Common myeloid progenitor, CD34-positive (primary cell): ENCODE data around the gene ARHGAP20.

Source experiments
- CTCF ChIA-PET: fragments of 350-600 bp; sonication (Branson Sonifier 250); formaldehyde crosslinking; loops from one replicate; lab custom pipeline; 2021; ENCODE audit warnings: antibody characterized with exemption; lab: Charles Lee
- POLR2A ChIA-PET: fragments of 350-600 bp; sonication (Branson Sonifier 250); formaldehyde crosslinking; loops from one replicate; lab custom pipeline; 2021; ENCODE audit warnings: antibody characterized with exemption; lab: Charles Lee
- DNase-seq, 3 donors: peaks; one replicate each; pipeline versions ENCODE4 v3.0.0 to v3.0.0-alpha.2; 2013
- H3K27ac ChIP-seq, 2 experiments: 1 replicate in 1 of 2; 2 replicates in 1 of 2; pipeline ENCODE4 v1.7.0; 2013; ENCODE audit warnings: inconsistent platforms in 2 of 2, low read length in 2 of 2, mild to moderate bottlenecking in 2 of 2, low read depth in 1 of 2, moderate library complexity in 1 of 2; ENCODE audit not compliant: severe bottlenecking in 2 of 2, insufficient read depth in 1 of 2, poor library complexity in 1 of 2
- H3K27me3 ChIP-seq, 5 experiments: replicated peaks in 2 of 5; 1 replicate in 3 of 5; 2 replicates in 2 of 5; pipeline versions ENCODE4 v1.6.1 to v1.7.0; 2013; ENCODE audit warnings: low read length in 4 of 5, mild to moderate bottlenecking in 2 of 5, moderate library complexity in 2 of 5, inconsistent platforms in 1 of 5; ENCODE audit not compliant: insufficient read depth in 5 of 5, control insufficient read depth in 4 of 5
- H3K36me3 ChIP-seq, 4 experiments: 1 replicate in 2 of 4; 2 replicates in 2 of 4; pipeline versions ENCODE4 v1.6.1 to v1.7.0; 2013; ENCODE audit warnings: low read length in 3 of 4, control low read depth in 1 of 4, mild to moderate bottlenecking in 1 of 4; ENCODE audit not compliant: control insufficient read depth in 4 of 4, insufficient read depth in 4 of 4
- H3K4me1 ChIP-seq, 4 experiments: 1 replicate in 3 of 4; 2 replicates in 1 of 4; pipeline versions ENCODE4 v1.6.1 to v1.7.1; 2013; ENCODE audit warnings: low read length in 3 of 4, mild to moderate bottlenecking in 3 of 4, control low read depth in 1 of 4, inconsistent platforms in 1 of 4, moderate library complexity in 1 of 4; ENCODE audit not compliant: control insufficient read depth in 4 of 4, insufficient read depth in 4 of 4; ENCODE audit errors: control extremely low read depth in 1 of 4
- H3K4me3 ChIP-seq, 7 experiments: 1 replicate in 4 of 7; 2 replicates in 3 of 7; pipeline versions ENCODE4 v1.5.1 to v1.7.0; 2013; ENCODE audit warnings: mild to moderate bottlenecking in 7 of 7, low read length in 6 of 7, moderate library complexity in 6 of 7, inconsistent platforms in 2 of 7, low read depth in 2 of 7, control low read depth in 1 of 7; ENCODE audit not compliant: insufficient read depth in 4 of 7, control insufficient read depth in 1 of 7; ENCODE audit errors: extremely low read depth in 1 of 7
- H3K9me3 ChIP-seq, 5 experiments: 1 replicate in 4 of 5; 2 replicates in 1 of 5; pipeline versions ENCODE4 v1.6.1 to v1.7.1; 2013; ENCODE audit warnings: low read length in 4 of 5, mild to moderate bottlenecking in 2 of 5, inconsistent platforms in 1 of 5, low read depth in 1 of 5, moderate library complexity in 1 of 5; ENCODE audit not compliant: control insufficient read depth in 4 of 5, insufficient read depth in 2 of 5; ENCODE audit errors: control extremely low read depth in 1 of 5
- WGBS: methylation state at CpG from one replicate; pipeline ENCODE4 v1.1.5; 2013; ENCODE audit not compliant: insufficient coverage; 5-methylcytosine and 5-hydroxymethylcytosine counted together

Gene ARHGAP20

DNA sequence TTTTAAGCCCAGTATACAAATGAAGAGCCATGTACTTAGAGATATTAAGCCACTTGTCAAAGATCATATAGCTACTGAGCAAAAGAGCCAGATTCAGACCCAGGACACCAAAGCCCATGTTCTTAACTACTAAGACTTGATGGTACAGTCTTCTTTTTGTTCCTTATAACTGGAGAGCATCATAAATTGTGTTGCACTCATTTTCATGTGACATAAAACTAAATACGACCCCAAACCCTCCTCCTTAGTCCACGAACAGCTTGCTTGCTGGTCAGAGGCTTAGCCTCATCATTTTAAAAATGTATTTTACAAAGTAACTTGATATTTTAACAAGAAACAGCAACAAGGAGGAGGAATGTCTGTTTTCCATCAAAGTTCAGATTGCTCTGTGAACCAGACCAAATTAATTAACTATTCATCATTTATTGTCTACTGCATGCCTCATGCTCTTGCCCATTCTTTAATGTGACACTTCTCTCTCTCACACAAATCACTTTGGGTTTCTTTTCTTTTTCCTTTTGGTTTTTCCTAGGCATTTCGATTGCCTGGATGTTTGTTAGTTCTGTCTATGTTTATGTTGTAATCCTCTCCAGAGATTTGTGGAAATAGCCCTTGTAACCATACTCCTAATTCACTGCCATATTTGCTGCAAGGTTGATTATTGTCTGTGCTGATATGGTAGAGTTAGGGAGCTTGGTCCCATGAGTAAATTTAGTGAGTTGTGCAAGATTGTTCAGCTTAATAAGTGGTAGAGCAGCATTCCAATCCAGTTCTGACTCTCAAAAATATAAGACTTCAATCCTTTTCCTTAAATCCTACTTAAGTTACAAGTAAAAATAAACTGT is 8.4 kb upstream of the ARHGAP20 start:
- no CpG with 5 or more reads among the region's 3 CpGs for WGBS
- Histone ChIP-seq H3K4me3 (no peak overlapping the region), H3K9me3 (peaks cover 0 to 3% (median 2%) of the 10 kb centered on the region in 5 experiments), H3K4me1 (no peaks in the 10 kb centered on the region), H3K27ac (no peak overlapping the region), H3K36me3 (no peaks in the 10 kb centered on the region), H3K27me3 (peaks cover 0 to 2% (median 0%) of the 10 kb centered on the region in 5 experiments)
- DNase-seq = no peak
- ChIA-PET POLR2A (no interaction called here), CTCF (no interaction called here)

DNA sequence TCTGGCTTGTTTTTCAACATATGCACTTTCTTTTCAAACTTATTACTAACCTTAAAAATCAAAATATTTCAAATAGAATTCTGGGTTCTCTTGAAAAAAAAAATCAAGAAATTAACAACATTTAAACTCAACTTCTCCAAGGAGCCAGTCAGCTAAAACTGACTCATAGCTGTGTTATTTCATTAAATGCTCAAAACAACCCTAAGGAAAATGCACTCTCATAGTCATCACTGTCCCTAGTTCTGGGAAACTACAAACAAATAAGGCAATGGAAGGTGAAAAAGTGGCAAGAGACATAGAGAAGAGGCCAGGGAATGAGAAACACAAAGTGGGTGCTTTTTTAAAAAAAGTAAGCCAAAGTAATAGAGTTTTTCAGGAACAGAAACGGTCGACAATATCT is 4.1 kb upstream of the ARHGAP20 start:
- 95% methylated on average over 2 of the region's 2 CpGs for WGBS
- peaks cover 0 to 3% (median 2%) of the 10 kb centered on the region in 5 experiments for H3K9me3 ChIP-seq
- H3K36me3 ChIP-seq = no peaks in the 10 kb centered on the region
- no peak for DNase-seq
- POLR2A ChIA-PET = no interaction called here
- no peak overlapping the region for H3K4me3 ChIP-seq
- peaks cover 0 to 4% (median 3%) of the 10 kb centered on the region in 5 experiments for H3K27me3 ChIP-seq
- peaks cover 1 to 20% (median 17%) of the 10 kb centered on the region in 4 experiments for H3K4me1 ChIP-seq
- CTCF ChIA-PET = interaction anchor here (0.6 kb wide), 1 partner anchor 430 kb away, joined by 3 read pairs; no protein-coding TSS in a partner anchor
- H3K27ac ChIP-seq = no peak overlapping the region

- Histone ChIP-seq H3K27me3 (peaks cover 2 to 12% (median 10%) of the 10 kb centered on the region in 5 experiments), H3K27ac (no peak overlapping the region), H3K4me3 (no peak overlapping the region), H3K36me3 (no peaks in the 10 kb centered on the region), H3K4me1 (peaks cover 4 to 28% (median 25%) of the 10 kb centered on the region in 4 experiments), H3K9me3 (peaks cover 0 to 3% (median 2%) of the 10 kb centered on the region in 5 experiments)
- no CpG with 5 or more reads among the region's 1 CpG for WGBS
- DNase-seq = no peak
- POLR2A ChIA-PET = no interaction called here
- CTCF ChIA-PET = interaction anchor here (0.6 to 1.1 kb wide), 2 partner anchors 431 to 507 kb away, joined by 3 read pairs; no protein-coding TSS in a partner anchor
These were observed 3.3 kb upstream of the ARHGAP20 start for GRCh38 chr11:110715541-110715940.

DNA sequence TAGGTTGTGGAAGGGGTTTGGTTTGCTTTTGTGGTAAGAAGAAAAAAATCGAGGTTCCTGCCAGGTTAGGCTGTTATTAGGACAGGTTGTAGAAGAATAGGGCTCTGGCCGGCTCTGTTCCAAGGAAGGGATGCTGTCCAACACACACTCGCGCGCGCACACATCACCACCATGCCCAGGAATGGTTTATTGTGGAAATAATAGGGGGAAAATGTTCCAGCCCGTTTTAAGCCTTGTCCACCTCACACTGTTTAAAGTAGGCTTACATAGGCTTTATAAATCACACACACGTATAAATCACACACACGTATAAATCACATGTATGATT is 1.2 kb upstream of the ARHGAP20 start:
- Histone ChIP-seq H3K4me1 (peaks cover 7 to 31% (median 27%) of the 10 kb centered on the region in 4 experiments), H3K9me3 (peaks cover 0 to 3% (median 2%) of the 10 kb centered on the region in 5 experiments), H3K27ac (no peak overlapping the region), H3K4me3 (peak overlapping the region in 5 of 7 experiments; percentile 61 to 81 (median 71)), H3K27me3 (peaks cover 3 to 22% (median 19%) of the 10 kb centered on the region in 5 experiments), H3K36me3 (no peaks in the 10 kb centered on the region)
- WGBS = no CpG with 5 or more reads among the region's 9 CpGs
- peak in 1 of 3 donors; percentile 5 for DNase-seq
- ChIA-PET CTCF (interaction anchor here (0.9 to 1.2 kb wide), 4 partner anchors 79 to 517 kb away, joined by 3 to 6 read pairs (median 3); no protein-coding TSS in a partner anchor), POLR2A (no interaction called here)

DNA sequence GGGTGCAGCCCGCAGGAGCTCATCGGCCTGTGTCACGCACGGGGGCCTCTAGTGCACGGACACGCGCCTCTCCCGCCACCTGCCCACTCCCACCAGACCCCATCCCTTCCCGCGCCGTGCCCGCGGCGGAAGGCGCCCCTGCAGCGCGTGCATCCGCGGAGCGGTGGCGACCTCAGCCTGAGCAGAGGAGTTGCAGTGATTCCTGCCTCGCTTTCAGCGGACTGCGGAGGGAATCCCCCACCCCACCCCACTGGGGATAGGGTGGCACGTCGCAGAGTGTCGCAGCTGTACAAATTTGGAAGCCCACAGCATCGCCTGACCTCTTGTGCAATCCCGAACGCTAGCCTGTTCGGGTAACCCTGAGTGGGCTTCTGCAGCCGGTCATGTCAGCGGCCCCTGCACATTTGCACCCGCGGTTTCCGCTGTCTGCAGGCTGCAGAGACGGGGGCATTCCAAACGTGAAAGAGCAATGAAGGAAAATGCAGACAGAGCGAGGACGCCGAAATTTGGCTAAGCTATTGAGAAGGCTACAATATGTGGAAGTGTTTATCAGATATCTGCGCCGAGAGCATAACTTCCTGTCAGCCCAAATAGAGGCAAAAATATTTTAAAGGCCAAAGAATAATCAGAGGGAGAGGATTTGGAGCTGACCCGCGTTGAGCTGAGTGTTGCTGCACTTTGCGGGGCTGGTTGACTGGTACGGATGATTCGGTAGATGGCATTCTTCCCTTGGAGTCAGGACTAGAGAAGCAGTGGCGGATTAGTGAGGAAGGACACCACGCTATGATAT is 617 bp upstream of the ARHGAP20 start:
- Histone ChIP-seq H3K9me3 (peaks cover 0 to 3% (median 0%) of the 10 kb centered on the region in 5 experiments), H3K4me1 (peaks cover 7 to 31% (median 27%) of the 10 kb centered on the region in 4 experiments), H3K27me3 (peaks cover 3 to 22% (median 19%) of the 10 kb centered on the region in 5 experiments), H3K36me3 (no peaks in the 10 kb centered on the region), H3K4me3 (peak overlapping the region; percentile 30 to 81 (median 71)), H3K27ac (no peak overlapping the region)
- peak; percentile 35 to 70 (median 65) for DNase-seq
- POLR2A ChIA-PET = no interaction called here
- under 1% methylated on average over 44 of the region's 50 CpGs for WGBS
- CTCF ChIA-PET = interaction anchor here (0.7 to 1.2 kb wide), 5 partner anchors 79 to 517 kb away, joined by 3 to 6 read pairs (median 3); no protein-coding TSS in a partner anchor

DNA sequence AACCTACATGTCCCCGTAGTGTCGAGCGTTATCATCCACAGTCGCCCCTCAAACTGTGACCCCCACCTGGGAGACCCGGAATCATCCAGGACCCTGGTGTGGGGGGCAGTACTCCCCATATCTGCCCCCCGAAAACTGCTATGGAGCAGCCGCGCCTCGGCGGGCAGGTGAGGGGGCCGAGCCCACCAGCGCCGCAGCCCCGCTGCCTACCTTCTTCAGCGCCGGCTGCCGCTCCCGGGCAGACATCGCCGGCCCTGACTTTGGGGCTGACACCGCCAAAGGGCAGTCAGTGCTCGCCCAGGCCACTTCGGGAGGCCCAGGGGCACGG is 825 bp downstream of the ARHGAP20 start:
- CTCF ChIA-PET = no interaction called here
- no peak overlapping the region for H3K27ac ChIP-seq
- 0% methylated on average over 21 of the region's 24 CpGs for WGBS
- no peaks in the 10 kb centered on the region for H3K9me3 ChIP-seq
- POLR2A ChIA-PET = no interaction called here
- DNase-seq = no peak
- H3K4me3 ChIP-seq = peak overlapping the region; percentile 28 to 81 (median 71)
- peaks cover 3 to 22% (median 19%) of the 10 kb centered on the region in 5 experiments for H3K27me3 ChIP-seq
- H3K36me3 ChIP-seq = no peaks in the 10 kb centered on the region
- H3K4me1 ChIP-seq = peaks cover 7 to 31% (median 27%) of the 10 kb centered on the region in 4 experiments
